ENCODE measurements around the gene CAPN5.

DNA sequence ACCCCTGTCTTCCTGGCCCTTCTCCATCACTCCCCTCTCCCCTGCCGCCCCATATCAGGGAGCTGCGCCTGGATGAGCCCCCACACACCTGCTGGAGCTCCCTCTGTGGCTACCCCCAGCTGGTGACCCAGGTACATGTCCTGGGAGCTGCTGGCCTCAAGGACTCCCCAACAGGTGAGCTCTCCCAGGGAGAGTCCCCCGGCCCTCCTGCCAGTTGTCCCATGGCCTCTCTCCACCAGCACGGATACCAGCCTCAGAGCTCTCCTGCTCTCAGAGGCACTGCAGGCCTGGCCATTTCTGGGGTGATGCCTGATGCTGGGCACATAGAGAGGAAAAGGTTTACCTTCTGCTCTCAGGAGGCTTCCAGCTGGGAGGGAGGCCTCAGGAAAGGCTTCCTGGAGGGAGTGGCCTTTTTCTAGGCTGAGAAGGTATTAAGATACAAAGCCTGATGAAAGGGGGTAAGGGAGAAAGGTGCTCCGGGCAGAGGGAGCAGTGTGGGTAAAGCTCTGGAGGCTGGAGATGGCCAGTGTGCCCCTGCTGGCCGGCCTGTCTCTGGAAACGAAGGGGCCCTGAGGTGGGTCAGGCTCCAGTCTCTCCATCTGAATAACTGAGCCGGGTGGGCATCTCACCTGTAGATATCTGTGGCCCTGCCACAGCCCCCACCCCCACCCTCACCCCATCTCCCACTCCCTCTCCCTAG, 55.3 kb downstream of the CAPN5 start:
- TF ChIP-seq HOXA7 (CRISPR knock-in tag; IDR thresholded peaks at IDR 0.05), result no peak
- no peak for TF ChIP-seq RAD21 (conservative IDR thresholded peaks at IDR 0.05 in 1 of 2, IDR thresholded peaks at IDR 0.05 in 1 of 2)
